HepG2 (cell line): ENCODE results near the gene ANXA11. TPM values are rescaled to one million over a fixed set of nuclear protein-coding genes. Genes with fewer than 3 reads are reported as not detected.
A peak's percentile ranks its signal among the peaks of the same experiment; 100 is the strongest.

Experiments used
- ATAC-seq: fragments of 200-7000 bp; cut with Tn5 transposase; 3 replicates; pipeline ENCODE4 v1.9.1; 2020; ENCODE audit warnings: mild to moderate bottlenecking, moderate library complexity
- BruUV-seq: library from RNA; stranded (reverse); fragments of 400-500 nt; replicated peaks from 2 replicates; lab custom pipeline; 2021; lab: Mats Ljungman, UMichigan
- CTCF ChIA-PET: fragments of 300-600 bp; formaldehyde crosslinking; extraction: SDS; loops from one replicate; lab custom pipeline; 2021; ENCODE audit warnings: low total read pairs, inconsistent platforms, low intra/inter-chr PET ratio; lab: Yijun Ruan, JAX
- POLR2A ChIA-PET: fragments of 350-600 bp; sonication (Branson Sonifier 250); formaldehyde crosslinking; loops from one replicate; lab custom pipeline; 2020; ENCODE audit warnings: antibody characterized with exemption, inconsistent platforms; lab: Yijun Ruan, JAX
- DNase-seq: peaks from one replicate; pipeline ENCODE4 v3.0.0-alpha.2; 2015; ENCODE audit warnings: low spot score
- FAIRE-seq: peaks from 3 replicates; lab custom pipeline; 2011; peaks lifted over from hg19 to GRCh38; lab: Jason Lieb, UNC
- H2AFZ ChIP-seq: one replicate; pipeline ENCODE4 v1.6.1; 2011; ENCODE audit warnings: low read length, inconsistent platforms
- H3K27ac ChIP-seq: fragments of 300-600 bp; 3 replicates; pipeline ENCODE4 v1.8.0; 2011; ENCODE audit warnings: mixed run types, mild to moderate bottlenecking, mixed read lengths, low read length, inconsistent platforms; ENCODE audit not compliant: insufficient read depth; ENCODE audit errors: extremely low read length
- H3K27me3 ChIP-seq, 2 experiments: fragments of 200-600 bp in 1 of 2; 2 replicates in 1 of 2; 3 replicates in 1 of 2; pipeline versions ENCODE4 v1.6.0 to v1.8.0; 2011; ENCODE audit warnings: low read length in 2 of 2, mild to moderate bottlenecking in 2 of 2, moderate library complexity in 2 of 2, inconsistent platforms in 1 of 2; ENCODE audit not compliant: insufficient read depth in 2 of 2, control insufficient read depth in 1 of 2
- H3K36me3 ChIP-seq, 2 experiments: fragments of 200-600 bp in 1 of 2; replicated peaks in 1 of 2; 2 replicates in 1 of 2; 3 replicates in 1 of 2; pipeline versions ENCODE4 v1.5.1 to v1.8.0; 2011; ENCODE audit warnings: low read length in 2 of 2, inconsistent platforms in 1 of 2; ENCODE audit not compliant: insufficient read depth in 2 of 2, control insufficient read depth in 1 of 2
- H3K4me1 ChIP-seq: 2 replicates; pipeline ENCODE4 v1.5.1; 2012; ENCODE audit warnings: low read length, inconsistent platforms; ENCODE audit not compliant: insufficient read depth
- H3K4me2 ChIP-seq: 2 replicates; pipeline ENCODE4 v1.6.0; 2011; ENCODE audit warnings: low read depth, low read length, inconsistent platforms
- H3K4me3 ChIP-seq, 3 experiments: fragments of 200-600 bp in 1 of 3; sonication (generic), shearing (Covaris generic) in 1 of 3; replicated peaks in 1 of 3; 2 replicates each; pipeline ENCODE4 v1.5.1; 2011 to 2016; ENCODE audit warnings: low read length in 3 of 3, inconsistent platforms in 2 of 3, low read depth in 2 of 3, mild to moderate bottlenecking in 2 of 3, control low read depth in 1 of 3, mixed read lengths in 1 of 3; ENCODE audit not compliant: insufficient read depth in 1 of 3
- H3K79me2 ChIP-seq: one replicate; pipeline ENCODE4 v1.6.1; 2011; ENCODE audit warnings: low read length, inconsistent platforms; ENCODE audit not compliant: insufficient read depth
- H3K9ac ChIP-seq: 2 replicates; pipeline ENCODE4 v1.6.0; 2011; ENCODE audit warnings: mild to moderate bottlenecking, low read depth, low read length, inconsistent platforms; ENCODE audit not compliant: insufficient read depth
- H3K9me3 ChIP-seq: 2 replicates; pipeline ENCODE4 v1.5.1; 2012; ENCODE audit warnings: mild to moderate bottlenecking, low read length
- H4K20me1 ChIP-seq: 2 replicates; pipeline ENCODE4 v1.6.0; 2011; ENCODE audit warnings: inconsistent platforms, mild to moderate bottlenecking, low read length, moderate library complexity; ENCODE audit not compliant: insufficient read depth
- ARNTL ChIP-seq: sonication (generic); formaldehyde crosslinking; IDR thresholded peaks from 2 replicates; pipeline ENCODE4 v1.4.0; 2020; ENCODE audit warnings: mild to moderate bottlenecking, missing genetic modification reagents
- NFYB ChIP-seq: sonication (generic); formaldehyde crosslinking; IDR thresholded peaks from 2 replicates; pipeline ENCODE4 v1.4.0; 2020; ENCODE audit warnings: missing genetic modification reagents
- RFXAP ChIP-seq: sonication (generic); formaldehyde crosslinking; IDR thresholded peaks from 2 replicates; pipeline ENCODE4 v1.4.0; 2020; ENCODE audit warnings: missing genetic modification reagents, borderline replicate concordance
- SATB2 ChIP-seq: sonication (generic); formaldehyde crosslinking; IDR thresholded peaks from 2 replicates; pipeline ENCODE4 v1.5.0; 2020; ENCODE audit warnings: missing genetic modification reagents
- SPEN ChIP-seq: sonication (generic); formaldehyde crosslinking; IDR thresholded peaks from 2 replicates; pipeline ENCODE4 v1.5.1; 2020; ENCODE audit warnings: low read depth, mild to moderate bottlenecking, missing genetic modification reagents
- SSRP1 ChIP-seq: IDR thresholded peaks from 2 replicates; pipeline ENCODE4 v1.6.1; 2016; ENCODE audit warnings: control low read depth
- ZKSCAN5 ChIP-seq: sonication (generic); formaldehyde crosslinking; IDR thresholded peaks from 2 replicates; pipeline ENCODE4 v1.5.1; 2020; ENCODE audit warnings: mild to moderate bottlenecking, missing genetic modification reagents
- ZNF446 ChIP-seq: sonication (generic); formaldehyde crosslinking; IDR thresholded peaks from 2 replicates; pipeline ENCODE4 v1.5.0; 2020; ENCODE audit warnings: mild to moderate bottlenecking, missing genetic modification reagents
- ZNF839 ChIP-seq: sonication (generic); formaldehyde crosslinking; IDR thresholded peaks from 2 replicates; pipeline ENCODE4 v1.4.0; 2020; ENCODE audit warnings: missing genetic modification reagents, mild to moderate bottlenecking, borderline replicate concordance
- WGBS: methylation state at CpG from one replicate; pipeline ENCODE4 v1.1.6; 2017; ENCODE audit warnings: low lambda C conversion rate; 5-methylcytosine and 5-hydroxymethylcytosine counted together
- in situ Hi-C: cut with HindIII; loops from 2 replicates; pipeline ENCODE4 v1.10.0; 2017; ENCODE audit warnings: low pct_unique_long_range_greater_than_20kb; ENCODE audit not compliant: extremely low pct_ligation_motif_present
- intact Hi-C: fragments of 100-400 bp; cut with micrococcal nuclease; formaldehyde crosslinking; loops from one replicate; pipeline ENCODE4 v1.10.0; 2022; ENCODE audit not compliant: unreplicated experiment
- polyA plus RNA-seq, 8 experiments: library from polyadenylated mRNA; depleted of rRNA in 3 of 8; stranded (reverse) in 7 of 8; unstranded in 1 of 8; fragments of >200 nt; fragmentation: Illumina TruSeq in 4 of 8; extraction: Trizol in 4 of 8; gene quantifications; 2 replicates each; pipeline versions ENCODE4 v1.2.1 to v1.2.3, GENCODE V29; 2011 to 2016; ENCODE audit warnings: low read depth in 4 of 8, missing spikeins in 1 of 8, mixed read lengths in 1 of 8; ENCODE audit not compliant: insufficient read depth in 1 of 8
- total RNA-seq, 5 experiments: library from RNA; depleted of rRNA; stranded (reverse); fragments of >200 nt; fragmentation: Illumina TruSeq; extraction: Trizol; gene quantifications; 2 replicates each; pipeline ENCODE4 v1.2.3, GENCODE V29; 2016; ENCODE audit warnings: low read depth in 1 of 5
- TF ChIP-seq, protein P1 (sequence below): sonication (generic); formaldehyde crosslinking; IDR thresholded peaks from 2 replicates; pipeline ENCODE4 v1.5.0; 2020; ENCODE audit warnings: mild to moderate bottlenecking, missing genetic modification reagents, borderline replicate concordance
- TF ChIP-seq, protein P2 (sequence below): IDR thresholded peaks from 2 replicates; pipeline ENCODE4 v1.6.1; 2018; ENCODE audit warnings: missing genetic modification reagents
- TF ChIP-seq, protein P3 (sequence below): IDR thresholded peaks from 2 replicates; pipeline ENCODE4 v1.6.1; 2016; ENCODE audit warnings: low read depth

Gene ANXA11
- total and polyA plus RNA-seq, 2 of the 13 experiments (the other 11 are each of a cell fraction or from before 2014, with no cell fraction given): 30.6 to 51.5 TPM

DNA sequence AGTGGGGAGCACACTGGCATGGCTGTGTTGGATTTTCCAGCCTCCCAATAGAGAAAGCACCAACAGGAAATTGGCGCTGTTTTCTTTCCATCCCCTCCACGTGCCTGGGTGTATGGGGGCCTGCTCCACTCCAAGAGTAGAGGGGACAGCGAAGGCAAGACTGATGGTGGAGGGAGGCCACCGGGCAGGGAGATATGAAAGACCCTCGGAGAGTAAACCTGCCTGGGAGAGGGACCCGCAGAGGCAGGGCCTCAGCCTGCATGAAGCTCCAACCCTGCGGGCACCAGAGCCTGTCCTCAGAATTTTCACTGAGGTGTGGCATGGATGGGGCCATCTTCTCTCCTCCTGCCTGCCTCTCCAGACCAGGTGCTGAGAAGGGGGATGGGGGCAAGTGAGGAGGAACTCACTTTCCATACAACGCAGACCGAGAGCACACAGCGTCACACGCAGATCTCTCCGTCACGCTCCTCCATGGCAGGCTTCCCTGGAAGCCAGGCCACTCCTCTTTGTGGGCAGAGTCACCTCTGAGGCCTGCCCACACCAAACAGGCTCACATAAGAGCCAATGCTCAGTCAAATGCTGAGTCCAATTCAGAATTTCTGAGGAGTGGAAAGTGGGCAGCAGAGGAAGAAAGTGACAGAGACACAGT lies 18.8 kb downstream of the ANXA11 start:
- H3K4me3 ChIP-seq: no peak overlapping the region
- WGBS: 98% methylated on average over 13 of the region's 13 CpGs
- H4K20me1 ChIP-seq: peaks cover 8% of the 10 kb centered on the region
- BruUV-seq: no TSS peak
- H3K36me3 ChIP-seq: no peaks in the 10 kb centered on the region
- no peaks in the 10 kb centered on the region for H3K27me3 ChIP-seq
- DNase-seq (no peak), ATAC-seq (peak; percentile 23; the same call in 2 of the 3 replicates), FAIRE-seq (no peak)
- H3K4me1 ChIP-seq: peaks cover 20% of the 10 kb centered on the region; the same call in 1 of the 2 replicates
- H2AFZ ChIP-seq: no peak overlapping the region
- TF ChIP-seq ZNF446 (CRISPR knock-in tag) (no peak), SATB2 (no peak), ARNTL (CRISPR knock-in tag) (no peak), ZNF839 (CRISPR knock-in tag) (no peak), ZKSCAN5 (CRISPR knock-in tag) (no peak), RFXAP (CRISPR knock-in tag) (no peak), SSRP1 (CRISPR knock-in tag) (no peak), NFYB (CRISPR knock-in tag) (no peak), SPEN (CRISPR knock-in tag) (no peak)
- TF ChIP-seq, protein P1, sequence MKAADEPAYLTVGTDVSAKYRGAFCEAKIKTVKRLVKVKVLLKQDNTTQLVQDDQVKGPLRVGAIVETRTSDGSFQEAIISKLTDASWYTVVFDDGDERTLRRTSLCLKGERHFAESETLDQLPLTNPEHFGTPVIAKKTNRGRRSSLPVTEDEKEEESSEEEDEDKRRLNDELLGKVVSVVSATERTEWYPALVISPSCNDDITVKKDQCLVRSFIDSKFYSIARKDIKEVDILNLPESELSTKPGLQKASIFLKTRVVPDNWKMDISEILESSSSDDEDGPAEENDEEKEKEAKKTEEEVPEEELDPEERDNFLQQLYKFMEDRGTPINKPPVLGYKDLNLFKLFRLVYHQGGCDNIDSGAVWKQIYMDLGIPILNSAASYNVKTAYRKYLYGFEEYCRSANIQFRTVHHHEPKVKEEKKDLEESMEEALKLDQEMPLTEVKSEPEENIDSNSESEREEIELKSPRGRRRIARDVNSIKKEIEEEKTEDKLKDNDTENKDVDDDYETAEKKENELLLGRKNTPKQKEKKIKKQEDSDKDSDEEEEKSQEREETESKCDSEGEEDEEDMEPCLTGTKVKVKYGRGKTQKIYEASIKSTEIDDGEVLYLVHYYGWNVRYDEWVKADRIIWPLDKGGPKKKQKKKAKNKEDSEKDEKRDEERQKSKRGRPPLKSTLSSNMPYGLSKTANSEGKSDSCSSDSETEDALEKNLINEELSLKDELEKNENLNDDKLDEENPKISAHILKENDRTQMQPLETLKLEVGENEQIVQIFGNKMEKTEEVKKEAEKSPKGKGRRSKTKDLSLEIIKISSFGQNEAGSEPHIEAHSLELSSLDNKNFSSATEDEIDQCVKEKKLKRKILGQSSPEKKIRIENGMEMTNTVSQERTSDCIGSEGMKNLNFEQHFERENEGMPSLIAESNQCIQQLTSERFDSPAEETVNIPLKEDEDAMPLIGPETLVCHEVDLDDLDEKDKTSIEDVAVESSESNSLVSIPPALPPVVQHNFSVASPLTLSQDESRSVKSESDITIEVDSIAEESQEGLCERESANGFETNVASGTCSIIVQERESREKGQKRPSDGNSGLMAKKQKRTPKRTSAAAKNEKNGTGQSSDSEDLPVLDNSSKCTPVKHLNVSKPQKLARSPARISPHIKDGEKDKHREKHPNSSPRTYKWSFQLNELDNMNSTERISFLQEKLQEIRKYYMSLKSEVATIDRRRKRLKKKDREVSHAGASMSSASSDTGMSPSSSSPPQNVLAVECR: no peak
- TF ChIP-seq, protein P2, sequence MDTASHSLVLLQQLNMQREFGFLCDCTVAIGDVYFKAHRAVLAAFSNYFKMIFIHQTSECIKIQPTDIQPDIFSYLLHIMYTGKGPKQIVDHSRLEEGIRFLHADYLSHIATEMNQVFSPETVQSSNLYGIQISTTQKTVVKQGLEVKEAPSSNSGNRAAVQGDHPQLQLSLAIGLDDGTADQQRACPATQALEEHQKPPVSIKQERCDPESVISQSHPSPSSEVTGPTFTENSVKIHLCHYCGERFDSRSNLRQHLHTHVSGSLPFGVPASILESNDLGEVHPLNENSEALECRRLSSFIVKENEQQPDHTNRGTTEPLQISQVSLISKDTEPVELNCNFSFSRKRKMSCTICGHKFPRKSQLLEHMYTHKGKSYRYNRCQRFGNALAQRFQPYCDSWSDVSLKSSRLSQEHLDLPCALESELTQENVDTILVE (CRISPR knock-in tag): no peak
- TF ChIP-seq, protein P3, sequence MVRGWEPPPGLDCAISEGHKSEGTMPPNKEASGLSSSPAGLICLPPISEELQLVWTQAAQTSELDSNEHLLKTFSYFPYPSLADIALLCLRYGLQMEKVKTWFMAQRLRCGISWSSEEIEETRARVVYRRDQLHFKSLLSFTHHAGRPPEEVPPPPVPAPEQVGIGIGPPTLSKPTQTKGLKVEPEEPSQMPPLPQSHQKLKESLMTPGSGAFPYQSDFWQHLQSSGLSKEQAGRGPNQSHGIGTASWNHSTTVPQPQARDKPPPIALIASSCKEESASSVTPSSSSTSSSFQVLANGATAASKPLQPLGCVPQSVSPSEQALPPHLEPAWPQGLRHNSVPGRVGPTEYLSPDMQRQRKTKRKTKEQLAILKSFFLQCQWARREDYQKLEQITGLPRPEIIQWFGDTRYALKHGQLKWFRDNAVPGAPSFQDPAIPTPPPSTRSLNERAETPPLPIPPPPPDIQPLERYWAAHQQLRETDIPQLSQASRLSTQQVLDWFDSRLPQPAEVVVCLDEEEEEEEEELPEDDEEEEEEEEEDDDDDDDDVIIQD (CRISPR knock-in tag): no peak
- H3K9ac ChIP-seq: no peak overlapping the region
- peaks cover 31% of the 10 kb centered on the region for H3K79me2 ChIP-seq
- no peak overlapping the region for H3K4me2 ChIP-seq
- H3K27ac ChIP-seq: no peak overlapping the region
- in situ Hi-C loops: no loop called here
- intact Hi-C loops: no loop called here
- no peaks in the 10 kb centered on the region for H3K9me3 ChIP-seq
- ChIA-PET POLR2A (no interaction called here), CTCF (no interaction called here)
